Endothelial cell (in vitro differentiated cells): ENCODE measurements around the gene TNIK. TPM values are rescaled to one million over a fixed set of nuclear protein-coding genes. Genes with fewer than 3 reads are reported as not detected.

Source experiments
- DNase-seq: peaks from one replicate; pipeline ENCODE4 v3.0.0; 2021; ENCODE audit warnings: low spot score
- H3K27ac Mint-ChIP-seq: one replicate; pipeline ENCODE4 v1.8.0; 2021; ENCODE audit warnings: mixed read lengths, inconsistent platforms; ENCODE audit not compliant: unreplicated experiment
- H3K27me3 Mint-ChIP-seq: one replicate; pipeline ENCODE4 v1.8.0; 2021; ENCODE audit warnings: mild to moderate bottlenecking, moderate library complexity, mixed read lengths, inconsistent platforms; ENCODE audit not compliant: unreplicated experiment
- H3K36me3 Mint-ChIP-seq: one replicate; pipeline ENCODE4 v1.8.0; 2021; ENCODE audit warnings: mild to moderate bottlenecking, low read depth, mixed read lengths, inconsistent platforms; ENCODE audit not compliant: unreplicated experiment
- H3K4me1 Mint-ChIP-seq: one replicate; pipeline ENCODE4 v1.8.0; 2021; ENCODE audit warnings: mild to moderate bottlenecking, mixed read lengths, inconsistent platforms; ENCODE audit not compliant: unreplicated experiment
- H3K4me3 Mint-ChIP-seq: one replicate; pipeline ENCODE4 v1.8.0; 2021; ENCODE audit warnings: mild to moderate bottlenecking, mixed read lengths, inconsistent platforms; ENCODE audit not compliant: unreplicated experiment
- H3K9me3 Mint-ChIP-seq: one replicate; pipeline ENCODE4 v1.8.0; 2021; ENCODE audit warnings: mixed read lengths, inconsistent platforms; ENCODE audit not compliant: unreplicated experiment
- total RNA-seq: library from RNA; stranded (reverse); fragmentation: NEBNext Ultra II Directional; extraction: Animal tissue kit (Norgen Biotek cat#: 25700); gene quantifications from one replicate; pipeline ENCODE4 v1.2.1, GENCODE V29; 2021; ENCODE audit not compliant: unreplicated experiment
- TF ChIP-seq, protein P1 (sequence below): fragments of 200-600 bp; sonication (generic); IDR thresholded peaks from one replicate; pipeline ENCODE4 v1.5.0; 2021; ENCODE audit warnings: antibody characterized with exemption; ENCODE audit not compliant: unreplicated experiment

Gene TNIK
- total RNA-seq, 1 donor from 2014 or later, result 67.0 TPM

GRCh38 chr3:171504376-171504775 lies 44.2 kb upstream of the TNIK start:
- Mint-ChIP-seq H3K4me1 (peaks cover 7% of the 10 kb centered on the region), H3K36me3 (no peaks in the 10 kb centered on the region), H3K27me3 (no peaks in the 10 kb centered on the region), H3K27ac (no peak overlapping the region), H3K9me3 (no peaks in the 10 kb centered on the region), H3K4me3 (no peak overlapping the region)
- TF ChIP-seq, protein P1, sequence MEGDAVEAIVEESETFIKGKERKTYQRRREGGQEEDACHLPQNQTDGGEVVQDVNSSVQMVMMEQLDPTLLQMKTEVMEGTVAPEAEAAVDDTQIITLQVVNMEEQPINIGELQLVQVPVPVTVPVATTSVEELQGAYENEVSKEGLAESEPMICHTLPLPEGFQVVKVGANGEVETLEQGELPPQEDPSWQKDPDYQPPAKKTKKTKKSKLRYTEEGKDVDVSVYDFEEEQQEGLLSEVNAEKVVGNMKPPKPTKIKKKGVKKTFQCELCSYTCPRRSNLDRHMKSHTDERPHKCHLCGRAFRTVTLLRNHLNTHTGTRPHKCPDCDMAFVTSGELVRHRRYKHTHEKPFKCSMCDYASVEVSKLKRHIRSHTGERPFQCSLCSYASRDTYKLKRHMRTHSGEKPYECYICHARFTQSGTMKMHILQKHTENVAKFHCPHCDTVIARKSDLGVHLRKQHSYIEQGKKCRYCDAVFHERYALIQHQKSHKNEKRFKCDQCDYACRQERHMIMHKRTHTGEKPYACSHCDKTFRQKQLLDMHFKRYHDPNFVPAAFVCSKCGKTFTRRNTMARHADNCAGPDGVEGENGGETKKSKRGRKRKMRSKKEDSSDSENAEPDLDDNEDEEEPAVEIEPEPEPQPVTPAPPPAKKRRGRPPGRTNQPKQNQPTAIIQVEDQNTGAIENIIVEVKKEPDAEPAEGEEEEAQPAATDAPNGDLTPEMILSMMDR, result no peak
- DNase-seq, result no peak

GRCh38 chr3:171503817-171504216 lies 43.6 kb upstream of the TNIK start:
- no peaks in the 10 kb centered on the region for H3K9me3 Mint-ChIP-seq
- no peak overlapping the region for H3K4me3 Mint-ChIP-seq
- H3K4me1 Mint-ChIP-seq, result peaks cover 7% of the 10 kb centered on the region
- DNase-seq, result no peak
- TF ChIP-seq, protein P1, result no peak
- H3K36me3 Mint-ChIP-seq, result no peaks in the 10 kb centered on the region
- no peaks in the 10 kb centered on the region for H3K27me3 Mint-ChIP-seq
- no peak overlapping the region for H3K27ac Mint-ChIP-seq

GRCh38 chr3:171498921-171499320 lies 38.7 kb upstream of the TNIK start:
- Mint-ChIP-seq H3K4me3 (no peak overlapping the region), H3K4me1 (peaks cover 7% of the 10 kb centered on the region), H3K9me3 (no peaks in the 10 kb centered on the region), H3K36me3 (no peaks in the 10 kb centered on the region), H3K27me3 (no peaks in the 10 kb centered on the region), H3K27ac (no peak overlapping the region)
- DNase-seq, result no peak
- TF ChIP-seq, protein P1, result no peak

DNA sequence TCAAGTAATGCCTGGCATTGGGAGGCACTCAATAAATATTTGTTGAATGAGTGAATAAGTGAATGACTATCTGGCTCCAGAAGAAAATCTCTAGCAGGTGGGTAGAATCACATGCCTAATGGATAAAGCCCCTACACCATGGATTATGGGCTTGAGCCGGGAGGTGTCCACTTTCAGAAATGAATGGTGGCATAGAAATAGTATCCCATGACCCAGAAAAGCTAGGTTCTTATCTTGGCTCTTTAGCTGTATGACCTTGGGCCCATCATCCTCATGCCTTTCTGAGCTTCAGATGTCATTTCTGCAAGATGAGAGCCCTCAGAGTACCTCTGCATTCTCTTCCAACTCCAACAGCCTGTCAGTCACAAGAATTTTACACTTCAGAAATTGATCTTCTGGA lies 37.3 kb upstream of the TNIK start:
- H3K36me3 Mint-ChIP-seq, result no peaks in the 10 kb centered on the region
- TF ChIP-seq, protein P1, result no peak
- H3K27me3 Mint-ChIP-seq, result no peaks in the 10 kb centered on the region
- H3K9me3 Mint-ChIP-seq, result no peaks in the 10 kb centered on the region
- H3K4me3 Mint-ChIP-seq, result no peak overlapping the region
- DNase-seq, result no peak
- H3K27ac Mint-ChIP-seq, result no peak overlapping the region
- H3K4me1 Mint-ChIP-seq, result peaks cover 7% of the 10 kb centered on the region

DNA sequence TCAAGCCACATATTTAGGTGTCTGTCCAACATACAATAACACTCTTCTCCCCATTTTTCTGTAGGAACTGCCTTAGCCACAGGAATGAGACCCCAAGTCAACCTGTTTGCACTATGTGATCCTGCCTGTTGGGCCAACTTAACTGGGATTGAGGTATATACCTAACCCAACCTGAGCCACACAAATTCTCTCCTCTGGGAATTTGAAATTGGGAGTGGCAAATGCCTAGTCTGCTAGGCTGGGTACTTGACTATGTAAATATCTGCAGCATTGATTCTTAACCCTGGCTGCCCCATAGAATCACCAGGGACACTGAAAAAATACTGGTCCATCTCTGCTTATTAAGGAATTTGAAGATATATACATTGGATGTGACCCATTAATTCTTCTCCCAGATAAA lies 35.2 kb upstream of the TNIK start:
- Mint-ChIP-seq H3K4me3 (no peak overlapping the region), H3K9me3 (no peaks in the 10 kb centered on the region), H3K27me3 (no peaks in the 10 kb centered on the region), H3K36me3 (no peaks in the 10 kb centered on the region), H3K27ac (no peak overlapping the region), H3K4me1 (peaks cover 7% of the 10 kb centered on the region)
- TF ChIP-seq, protein P1, result no peak
- DNase-seq, result no peak
